Measurements from ENCODE around the gene CELF5.
A peak's percentile ranks its signal among the peaks of the same experiment; 100 is the strongest.

The CELF5 gene

DNA sequence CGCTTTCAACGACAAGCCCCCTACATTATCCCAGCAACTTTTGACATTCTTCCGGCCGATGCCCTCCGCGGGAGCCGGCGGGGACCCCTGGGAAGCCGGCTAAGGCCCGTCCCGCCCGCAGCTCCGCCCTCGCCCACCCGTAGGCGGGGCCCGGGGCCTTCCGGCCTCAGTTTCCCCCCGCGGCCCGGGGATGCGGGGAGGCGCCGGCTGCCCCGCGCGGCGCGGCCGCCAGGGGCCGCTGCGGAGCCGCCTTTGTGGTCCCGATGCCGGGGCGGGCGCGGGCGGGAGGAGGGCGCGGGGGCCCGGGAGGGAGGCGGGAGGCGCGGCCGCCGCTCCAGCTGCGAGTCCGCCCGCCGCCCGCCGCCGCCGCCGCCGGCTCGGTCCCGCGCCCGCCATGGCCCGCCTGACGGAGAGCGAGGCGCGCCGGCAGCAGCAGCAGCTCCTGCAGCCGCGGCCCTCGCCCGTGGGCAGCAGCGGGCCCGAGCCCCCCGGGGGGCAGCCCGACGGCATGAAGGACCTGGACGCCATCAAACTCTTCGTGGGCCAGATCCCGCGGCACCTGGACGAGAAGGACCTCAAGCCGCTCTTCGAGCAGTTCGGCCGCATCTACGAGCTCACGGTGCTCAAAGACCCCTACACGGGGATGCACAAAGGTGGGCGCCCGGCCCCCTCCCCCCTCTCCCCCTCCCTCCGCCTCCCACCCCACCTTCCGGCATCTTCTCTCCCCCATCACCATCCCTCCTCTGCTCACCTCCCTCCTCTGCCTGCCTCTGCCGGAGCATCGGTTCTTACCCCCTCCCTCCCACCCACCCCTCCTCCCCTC, at the start of gene CELF5:
Gene CELF5 (plus strand): TSS at position 316 of the 823 bp plus-strand sequence. CDS start 79 bp downstream, at position 395.
- Mint-ChIP-seq H3K9me3 (no peaks in the 10 kb centered on the region), H3K4me1 (peaks cover 1% of the 10 kb centered on the region), H3K4me3 (no peak within 1 kb of the TSS), H3K36me3 (ENCODE audit: low read depth) (no peaks in the 10 kb centered on the region), H3K27me3 (peaks cover 26% of the 10 kb centered on the region), H3K27ac (no peak within 1 kb of the TSS)
- ATAC-seq (peak; percentile 56), DNase-seq (peak; percentile 65)

DNA sequence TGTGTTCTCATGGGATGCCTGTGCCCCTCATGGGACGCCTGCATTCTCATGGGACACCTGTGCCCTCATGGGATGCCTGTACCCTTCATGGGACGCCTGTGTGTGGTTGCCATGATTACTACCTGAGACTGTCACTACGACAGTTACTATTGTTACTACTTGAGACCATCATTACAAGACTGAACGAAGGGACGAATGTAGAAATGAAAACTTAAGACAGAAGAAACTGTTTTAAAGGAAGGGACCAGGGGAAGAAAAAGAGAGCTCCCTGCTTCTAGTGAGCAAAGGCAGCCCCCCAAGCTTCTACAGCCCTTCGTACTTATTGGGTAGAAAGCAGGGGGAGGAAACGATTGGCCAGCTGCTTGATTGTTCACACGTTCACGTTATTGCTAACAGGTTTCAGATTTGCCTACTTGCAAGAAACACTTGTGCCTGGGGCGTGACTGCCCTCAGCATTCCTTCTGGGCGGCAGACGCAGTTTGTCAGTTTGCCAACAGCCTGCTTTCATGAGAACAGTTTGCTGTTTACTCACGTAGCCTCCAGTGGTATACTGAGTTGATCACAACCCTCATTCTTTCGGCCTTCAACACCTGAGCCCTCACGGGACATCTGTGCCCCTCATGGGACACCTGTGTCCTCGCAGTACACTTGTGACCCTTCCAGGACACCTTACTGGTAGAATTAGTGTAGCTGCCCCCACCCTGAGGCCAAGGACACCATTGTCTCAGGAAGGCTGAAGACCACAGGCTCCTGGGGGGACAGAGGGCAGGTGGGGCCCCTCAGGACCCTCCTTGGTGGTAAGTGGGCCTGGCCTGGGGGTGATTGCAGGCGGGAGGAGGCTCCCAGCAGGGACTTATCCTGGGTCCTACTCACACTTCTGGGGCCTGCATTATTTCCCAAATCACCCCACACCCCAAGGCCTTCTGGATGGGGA, 48.4 kb upstream of the CELF5 start:
- no peak for ATAC-seq
- H3K27ac Mint-ChIP-seq, result peak overlapping the region; percentile 3
- H3K36me3 Mint-ChIP-seq (ENCODE audit: low read depth), result peaks cover 13% of the 10 kb centered on the region
- DNase-seq, result no peak
- H3K9me3 Mint-ChIP-seq, result no peaks in the 10 kb centered on the region
- H3K27me3 Mint-ChIP-seq, result no peaks in the 10 kb centered on the region
- H3K4me3 Mint-ChIP-seq, result no peak overlapping the region
- peaks cover 24% of the 10 kb centered on the region for H3K4me1 Mint-ChIP-seq

DNA sequence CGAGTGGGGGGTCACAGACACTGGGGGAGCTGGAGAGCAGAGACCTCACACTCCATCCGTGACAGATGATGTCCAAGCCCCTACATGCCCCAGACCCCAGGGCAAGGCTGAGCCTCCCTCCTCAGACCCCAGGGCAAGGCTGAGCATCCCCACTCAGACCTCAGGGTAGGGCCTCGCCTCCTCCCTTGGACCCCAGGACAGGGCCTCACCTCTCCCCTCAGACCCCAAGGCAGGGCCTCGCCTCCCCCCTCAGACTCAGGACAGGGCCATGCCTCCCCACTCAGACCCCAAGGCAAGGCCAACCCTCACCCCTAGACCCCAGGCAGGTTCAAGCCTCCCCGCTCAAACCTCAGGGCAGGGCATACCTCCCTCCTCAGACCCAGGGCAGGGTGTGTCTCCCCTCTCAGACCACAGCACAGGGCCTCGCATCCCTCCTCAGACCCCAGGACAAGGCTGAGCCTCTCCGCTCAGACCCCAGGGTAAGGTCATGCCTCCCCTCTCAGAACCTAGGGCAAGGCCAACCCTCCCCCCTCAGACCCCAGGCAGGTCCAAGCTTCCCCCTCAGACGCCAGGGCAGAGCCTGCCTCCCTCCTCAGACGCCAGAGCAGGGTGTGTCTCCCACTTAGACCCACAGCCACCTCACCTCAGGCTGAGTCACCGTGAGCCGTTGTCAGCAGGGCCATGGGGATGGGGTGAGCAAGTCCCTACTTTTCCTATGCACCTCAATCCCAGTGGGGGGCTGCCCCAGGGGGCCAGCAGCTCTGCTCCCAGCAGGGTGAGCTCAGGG, 47.6 kb upstream of the CELF5 start:
- Mint-ChIP-seq H3K27me3 (no peaks in the 10 kb centered on the region), H3K36me3 (ENCODE audit: low read depth) (peaks cover 16% of the 10 kb centered on the region), H3K4me1 (peaks cover 27% of the 10 kb centered on the region), H3K4me3 (peak overlapping the region; percentile 64), H3K27ac (peak overlapping the region; percentile 79), H3K9me3 (no peaks in the 10 kb centered on the region)
- DNase-seq (peak; percentile 74), ATAC-seq (peak; percentile 76)

DNA sequence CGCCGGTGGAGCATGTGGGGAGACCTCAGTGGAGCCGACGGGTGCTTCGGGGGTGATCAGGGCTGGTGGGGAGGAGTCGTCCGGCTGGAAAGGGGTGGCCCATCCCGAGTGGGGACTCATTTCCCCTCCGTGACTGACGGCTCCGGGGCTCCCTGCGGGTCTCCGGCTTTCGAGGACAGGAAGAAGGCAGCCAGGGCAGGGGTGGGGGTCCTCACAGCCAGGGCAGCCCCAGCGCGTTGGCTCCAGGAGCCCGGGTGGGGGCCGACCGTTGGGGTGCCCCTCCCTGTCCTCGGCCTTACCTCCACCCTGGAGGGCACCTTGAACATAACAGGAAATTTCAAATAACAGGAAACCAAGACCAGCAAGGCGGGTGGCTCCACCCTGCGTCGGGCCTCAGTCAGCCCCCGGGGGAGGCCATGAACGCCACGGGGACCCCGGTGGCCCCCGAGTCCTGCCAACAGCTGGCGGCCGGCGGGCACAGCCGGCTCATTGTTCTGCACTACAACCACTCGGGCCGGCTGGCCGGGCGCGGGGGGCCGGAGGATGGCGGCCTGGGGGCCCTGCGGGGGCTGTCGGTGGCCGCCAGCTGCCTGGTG, 46.0 kb upstream of the CELF5 start, which contains the start of gene S1PR4:
Gene S1PR4 (plus strand): TSS at position 393 of the 596 bp plus-strand sequence. CDS start 24 bp downstream, at position 417.
- no peaks in the 10 kb centered on the region for H3K27me3 Mint-ChIP-seq
- H3K9me3 Mint-ChIP-seq, result no peaks in the 10 kb centered on the region
- DNase-seq (peak; percentile 70), ATAC-seq (peak; percentile 67)
- peak within 1 kb of the TSS; percentile 95 for H3K27ac Mint-ChIP-seq
- H3K4me1 Mint-ChIP-seq, result peaks cover 38% of the 10 kb centered on the region
- H3K36me3 Mint-ChIP-seq (ENCODE audit: low read depth), result peaks cover 20% of the 10 kb centered on the region
- peak within 1 kb of the TSS; percentile 92 for H3K4me3 Mint-ChIP-seq

DNA sequence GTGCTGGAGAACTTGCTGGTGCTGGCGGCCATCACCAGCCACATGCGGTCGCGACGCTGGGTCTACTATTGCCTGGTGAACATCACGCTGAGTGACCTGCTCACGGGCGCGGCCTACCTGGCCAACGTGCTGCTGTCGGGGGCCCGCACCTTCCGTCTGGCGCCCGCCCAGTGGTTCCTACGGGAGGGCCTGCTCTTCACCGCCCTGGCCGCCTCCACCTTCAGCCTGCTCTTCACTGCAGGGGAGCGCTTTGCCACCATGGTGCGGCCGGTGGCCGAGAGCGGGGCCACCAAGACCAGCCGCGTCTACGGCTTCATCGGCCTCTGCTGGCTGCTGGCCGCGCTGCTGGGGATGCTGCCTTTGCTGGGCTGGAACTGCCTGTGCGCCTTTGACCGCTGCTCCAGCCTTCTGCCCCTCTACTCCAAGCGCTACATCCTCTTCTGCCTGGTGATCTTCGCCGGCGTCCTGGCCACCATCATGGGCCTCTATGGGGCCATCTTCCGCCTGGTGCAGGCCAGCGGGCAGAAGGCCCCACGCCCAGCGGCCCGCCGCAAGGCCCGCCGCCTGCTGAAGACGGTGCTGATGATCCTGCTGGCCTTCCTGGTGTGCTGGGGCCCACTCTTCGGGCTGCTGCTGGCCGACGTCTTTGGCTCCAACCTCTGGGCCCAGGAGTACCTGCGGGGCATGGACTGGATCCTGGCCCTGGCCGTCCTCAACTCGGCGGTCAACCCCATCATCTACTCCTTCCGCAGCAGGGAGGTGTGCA, 45.3 kb upstream of the CELF5 start:
- Mint-ChIP-seq H3K36me3 (ENCODE audit: low read depth) (peaks cover 20% of the 10 kb centered on the region), H3K4me3 (peak overlapping the region; percentile 92), H3K27ac (peak overlapping the region; percentile 95), H3K27me3 (no peaks in the 10 kb centered on the region), H3K4me1 (peaks cover 42% of the 10 kb centered on the region), H3K9me3 (no peaks in the 10 kb centered on the region)
- ATAC-seq (peak; percentile 12), DNase-seq (peak; percentile 44)

DNA sequence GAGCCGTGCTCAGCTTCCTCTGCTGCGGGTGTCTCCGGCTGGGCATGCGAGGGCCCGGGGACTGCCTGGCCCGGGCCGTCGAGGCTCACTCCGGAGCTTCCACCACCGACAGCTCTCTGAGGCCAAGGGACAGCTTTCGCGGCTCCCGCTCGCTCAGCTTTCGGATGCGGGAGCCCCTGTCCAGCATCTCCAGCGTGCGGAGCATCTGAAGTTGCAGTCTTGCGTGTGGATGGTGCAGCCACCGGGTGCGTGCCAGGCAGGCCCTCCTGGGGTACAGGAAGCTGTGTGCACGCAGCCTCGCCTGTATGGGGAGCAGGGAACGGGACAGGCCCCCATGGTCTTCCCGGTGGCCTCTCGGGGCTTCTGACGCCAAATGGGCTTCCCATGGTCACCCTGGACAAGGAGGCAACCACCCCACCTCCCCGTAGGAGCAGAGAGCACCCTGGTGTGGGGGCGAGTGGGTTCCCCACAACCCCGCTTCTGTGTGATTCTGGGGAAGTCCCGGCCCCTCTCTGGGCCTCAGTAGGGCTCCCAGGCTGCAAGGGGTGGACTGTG, 44.6 kb upstream of the CELF5 start:
- Mint-ChIP-seq H3K4me1 (peaks cover 49% of the 10 kb centered on the region), H3K36me3 (ENCODE audit: low read depth) (peaks cover 20% of the 10 kb centered on the region), H3K27me3 (no peaks in the 10 kb centered on the region), H3K4me3 (peak overlapping the region; percentile 92), H3K9me3 (no peaks in the 10 kb centered on the region), H3K27ac (peak overlapping the region; percentile 95)
- DNase-seq (peak; percentile 55), ATAC-seq (peak; percentile 22)

DNA sequence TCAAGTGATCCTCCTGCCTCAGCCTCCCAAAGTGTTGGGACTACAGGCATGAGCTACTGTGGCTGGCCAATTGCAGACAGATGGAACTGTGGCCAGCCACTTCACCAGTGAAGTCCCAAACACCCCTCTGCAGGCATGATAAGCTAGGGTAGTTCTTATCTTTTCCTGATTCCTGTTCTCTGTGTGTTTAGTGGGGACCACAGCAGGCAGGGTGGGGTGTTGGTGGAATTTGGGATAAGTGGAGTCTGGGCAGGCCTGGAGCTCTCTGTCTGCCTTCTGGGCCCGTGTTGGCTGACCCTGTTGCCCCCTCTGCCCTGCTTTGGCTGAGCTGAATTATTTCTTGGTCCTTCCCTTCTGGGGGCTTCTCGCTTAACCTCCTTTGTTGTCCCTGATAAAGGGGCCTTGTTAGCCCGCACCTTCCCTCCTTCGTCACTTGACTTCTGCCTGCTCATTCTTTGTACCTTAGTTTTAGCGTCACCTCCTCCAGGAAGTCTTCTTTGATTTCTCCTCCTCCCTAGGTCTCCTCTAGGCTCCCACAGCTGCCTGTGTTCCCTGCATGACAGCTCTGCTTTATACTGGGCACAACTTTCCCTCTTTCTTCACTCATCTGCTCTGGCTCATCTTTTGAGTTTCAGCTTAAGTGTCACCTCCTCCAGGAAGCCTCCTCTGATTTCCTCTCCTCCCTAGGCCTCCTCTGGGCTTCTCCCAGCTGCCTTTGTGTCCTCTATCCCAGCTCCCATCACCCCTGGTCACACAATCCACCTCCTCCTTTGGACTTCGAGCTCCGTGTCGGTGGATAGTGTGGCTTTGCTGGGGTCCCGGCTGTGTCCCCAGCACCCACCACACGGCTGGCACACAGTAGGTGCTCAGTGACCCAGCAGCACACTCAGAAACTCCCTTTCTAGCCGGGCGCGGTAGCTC, 40.5 kb upstream of the CELF5 start:
- H3K27ac Mint-ChIP-seq, result peak overlapping the region; percentile 99
- H3K36me3 Mint-ChIP-seq (ENCODE audit: low read depth), result peaks cover 32% of the 10 kb centered on the region
- H3K9me3 Mint-ChIP-seq, result no peaks in the 10 kb centered on the region
- H3K4me1 Mint-ChIP-seq, result peaks cover 60% of the 10 kb centered on the region
- ATAC-seq (no peak), DNase-seq (no peak)
- peak overlapping the region; percentile 95 for H3K4me3 Mint-ChIP-seq
- no peaks in the 10 kb centered on the region for H3K27me3 Mint-ChIP-seq

DNA sequence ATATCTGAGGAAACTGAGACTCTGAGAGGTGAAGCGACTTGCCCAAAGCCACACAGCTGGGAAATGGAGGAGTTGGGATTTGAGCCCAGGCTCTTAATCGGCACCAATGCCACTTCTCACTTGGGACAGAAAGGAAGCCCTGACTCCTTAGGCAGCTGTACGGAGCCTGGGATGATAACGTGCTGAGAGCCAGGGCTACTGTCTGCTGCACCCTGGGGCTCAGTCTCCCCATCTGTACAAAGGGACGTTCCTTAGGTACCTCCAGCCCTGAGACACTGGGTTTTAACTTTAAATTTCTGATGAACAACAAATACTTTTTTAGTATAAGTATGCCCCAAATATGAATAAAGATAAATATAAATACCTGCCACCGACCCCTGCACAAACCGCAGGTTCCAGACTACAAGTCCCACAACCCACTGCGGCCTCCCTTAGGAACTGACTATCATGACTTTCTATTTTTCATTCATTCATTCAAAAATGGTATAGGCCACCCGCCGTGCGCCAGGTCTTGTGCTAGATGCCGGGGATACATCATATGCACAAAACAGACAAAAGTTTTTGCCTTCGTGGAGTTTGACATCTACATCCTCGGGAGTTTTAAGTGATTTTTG, 39.5 kb upstream of the CELF5 start:
- Mint-ChIP-seq H3K4me1 (peaks cover 63% of the 10 kb centered on the region), H3K36me3 (ENCODE audit: low read depth) (peaks cover 29% of the 10 kb centered on the region), H3K4me3 (peak overlapping the region; percentile 95), H3K9me3 (no peaks in the 10 kb centered on the region), H3K27me3 (no peaks in the 10 kb centered on the region), H3K27ac (peak overlapping the region; percentile 99)
- peak; percentile 13 for ATAC-seq
- DNase-seq, result peak; percentile 69

DNA sequence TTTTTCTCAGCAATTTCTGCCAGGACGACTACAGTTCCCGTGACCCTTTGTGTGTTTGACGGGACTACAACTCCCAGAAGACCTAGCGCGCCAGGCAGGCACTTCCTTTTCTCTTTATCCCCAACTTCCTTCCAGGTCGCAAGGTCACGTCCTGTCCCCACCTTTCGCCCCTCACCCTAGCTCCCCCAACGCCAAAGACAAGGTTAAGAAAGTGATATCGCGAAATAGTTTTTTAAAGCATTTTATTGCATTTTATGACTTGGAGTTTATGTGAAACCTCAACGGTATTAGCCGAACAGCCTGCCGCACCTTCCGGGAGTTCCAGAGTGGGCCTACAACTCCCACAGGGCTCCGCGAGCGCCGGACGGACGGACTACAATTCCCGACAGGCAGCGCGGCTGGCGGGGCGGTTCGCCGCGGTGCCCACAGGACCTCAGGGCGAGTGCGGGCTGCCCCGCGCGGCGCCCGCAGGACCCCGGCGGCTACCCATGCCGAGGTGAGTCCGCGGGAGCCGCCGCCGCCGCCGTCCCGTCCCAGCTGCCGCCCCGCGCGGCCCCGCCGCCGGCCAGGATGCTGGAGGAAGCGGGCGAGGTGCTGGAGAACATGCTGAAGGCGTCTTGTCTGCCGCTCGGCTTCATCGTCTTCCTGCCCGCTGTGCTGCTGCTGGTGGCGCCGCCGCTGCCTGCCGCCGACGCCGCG, 38.9 kb upstream of the CELF5 start, which contains the start of gene NCLN:
Gene NCLN (plus strand): TSS at position 470 of the 699 bp plus-strand sequence. CDS start 101 bp downstream, at position 571.
- Mint-ChIP-seq H3K27me3 (no peaks in the 10 kb centered on the region), H3K9me3 (no peaks in the 10 kb centered on the region), H3K4me1 (peaks cover 62% of the 10 kb centered on the region), H3K4me3 (peak within 1 kb of the TSS; percentile 95), H3K36me3 (ENCODE audit: low read depth) (peaks cover 24% of the 10 kb centered on the region), H3K27ac (peak within 1 kb of the TSS; percentile 99)
- DNase-seq (peak; percentile 95), ATAC-seq (peak; percentile 87)

DNA sequence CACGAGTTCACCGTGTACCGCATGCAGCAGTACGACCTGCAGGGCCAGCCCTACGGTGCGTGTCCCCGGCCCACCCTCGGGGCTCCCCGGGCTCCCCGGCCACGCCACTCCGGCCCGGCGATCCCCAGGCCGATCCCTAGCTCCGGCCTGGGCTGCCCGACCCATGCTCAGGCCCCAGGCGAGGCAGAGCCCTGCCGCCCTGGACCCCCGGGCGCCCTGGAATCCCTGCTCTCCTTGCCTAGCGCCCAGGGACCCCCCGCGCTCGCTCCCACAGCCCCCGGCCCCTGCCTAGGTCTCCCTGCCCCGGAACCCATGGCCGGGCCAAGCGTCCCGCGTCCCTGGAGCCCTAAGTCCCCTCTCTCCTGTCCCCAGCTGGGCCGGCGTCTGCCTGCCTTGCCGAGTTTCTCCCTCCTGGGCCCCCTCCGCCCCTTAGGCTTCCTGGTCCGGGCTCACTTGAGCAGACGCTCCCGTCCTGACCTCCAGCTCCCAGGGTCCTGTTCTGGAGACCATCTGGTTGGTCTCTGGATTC, 38.2 kb upstream of the CELF5 start:
- Mint-ChIP-seq H3K4me1 (peaks cover 60% of the 10 kb centered on the region), H3K27me3 (no peaks in the 10 kb centered on the region), H3K4me3 (peak overlapping the region; percentile 95), H3K27ac (peak overlapping the region; percentile 91), H3K36me3 (ENCODE audit: low read depth) (peaks cover 21% of the 10 kb centered on the region), H3K9me3 (no peaks in the 10 kb centered on the region)
- DNase-seq, result peak; percentile 17
- peak; percentile 41 for ATAC-seq

Measured in activated naive CD8-positive, alpha-beta T cell treated with anti-CD3 and anti-CD28 coated beads, Interleukin-2, amount 50 U/mL, for 24 hours (primary cell).